Activated CD4-positive, alpha-beta T cell treated with anti-CD3 and anti-CD28 coated beads, Interleukin-2, amount 50 U/mL, for 1 hour (primary cell): Measurements from ENCODE around the gene TDRD9.
"Not testable (repeated sequence)": the region's sequence is repeated elsewhere in the genome, so short reads cannot be mapped to it uniquely, and the experiment has no call there.

Source experiments
- DNase-seq: peaks from one replicate; pipeline ENCODE4 v3.0.0-alpha.2; 2020

TDRD9 gene

GRCh38 chr14:103894034-103894722 is 34.1 kb upstream of the TDRD9 start:
- no peak for DNase-seq

DNA sequence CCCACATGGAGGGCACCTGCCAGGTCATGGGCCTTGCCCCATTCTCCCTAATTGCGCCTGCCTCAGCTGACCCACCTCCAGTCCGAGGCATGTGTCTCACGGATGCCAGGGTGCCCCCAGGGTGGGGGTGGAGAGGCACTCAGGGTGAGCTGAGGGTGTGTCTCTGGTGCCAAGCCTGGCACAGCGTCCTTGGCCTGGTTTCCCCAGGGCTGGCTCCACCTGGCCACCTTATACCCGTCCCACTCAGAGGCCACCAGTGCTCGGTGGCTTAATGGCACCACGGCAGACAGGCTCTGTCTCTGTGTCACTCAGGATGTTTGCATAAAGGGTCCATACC is 33.6 kb upstream of the TDRD9 start:
- no peak for DNase-seq

GRCh38 chr14:103896578-103896977 is 31.7 kb upstream of the TDRD9 start:
- DNase-seq = no peak

DNA sequence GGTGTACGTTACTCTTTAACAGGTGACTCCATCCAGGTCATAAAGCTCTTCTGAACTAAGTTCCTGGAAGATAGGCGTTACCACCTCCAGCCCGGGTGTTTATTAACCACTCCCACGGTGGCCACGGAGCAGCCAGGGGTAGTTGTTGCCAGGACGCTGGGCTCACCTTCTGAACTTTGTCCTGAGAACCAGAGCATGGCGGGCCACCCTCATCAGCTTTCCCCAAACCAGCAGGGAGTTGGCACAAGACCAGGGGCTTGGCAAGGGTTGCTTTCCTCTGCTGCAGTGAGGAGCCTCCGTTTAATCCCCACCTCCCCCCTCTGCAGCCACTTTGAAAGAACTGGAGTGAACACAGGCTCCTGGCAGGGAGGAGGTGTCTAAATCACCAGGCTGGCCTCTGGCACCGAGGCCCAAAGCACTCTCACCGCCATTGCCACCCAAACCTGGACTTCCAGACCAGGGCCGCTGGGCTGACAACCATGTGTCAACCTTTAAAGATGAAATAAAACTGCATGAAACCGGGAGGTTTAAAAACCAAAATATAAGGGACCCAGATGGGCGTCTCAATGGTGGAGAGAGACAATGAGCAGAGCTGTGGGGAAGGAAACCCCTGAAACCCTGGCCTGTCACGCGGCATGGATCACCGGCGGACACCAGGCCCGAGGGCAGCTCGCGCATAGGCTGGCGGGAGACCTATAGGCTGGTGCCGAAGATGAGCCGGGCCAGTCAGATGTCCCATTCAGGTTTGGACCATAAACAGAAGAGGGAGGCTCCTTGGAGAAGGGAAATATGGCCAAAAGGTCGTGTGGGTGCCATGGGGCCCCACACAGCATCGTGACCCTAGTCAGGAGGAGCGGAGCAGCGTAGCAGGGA is 30.9 kb upstream of the TDRD9 start:
- DNase-seq = no peak

DNA sequence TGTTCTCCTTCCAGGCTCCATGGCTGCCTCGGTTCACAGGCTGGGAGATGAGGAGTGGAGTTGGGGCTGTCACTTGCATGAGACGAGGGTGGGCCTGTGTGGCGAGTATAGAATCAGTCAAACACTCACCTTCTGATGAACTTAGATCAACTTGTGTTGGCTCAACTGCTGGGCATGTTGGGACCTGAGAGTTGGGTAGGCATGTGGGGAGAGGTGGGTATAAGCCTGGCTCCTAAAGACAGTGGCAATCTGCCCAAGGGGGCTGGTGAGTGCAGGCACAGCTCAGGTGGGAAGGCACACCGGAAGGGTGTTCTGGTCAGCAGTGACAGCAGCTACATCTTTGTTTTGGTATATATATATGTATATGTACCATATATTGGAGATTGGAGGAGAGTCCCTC is 30.1 kb upstream of the TDRD9 start:
- DNase-seq = no peak

GRCh38 chr14:103898711-103899110 is 29.5 kb upstream of the TDRD9 start:
- DNase-seq = no peak

- DNase-seq = no peak
Measured at GRCh38 chr14:103899316-103899715, 28.9 kb upstream of the TDRD9 start.

DNA sequence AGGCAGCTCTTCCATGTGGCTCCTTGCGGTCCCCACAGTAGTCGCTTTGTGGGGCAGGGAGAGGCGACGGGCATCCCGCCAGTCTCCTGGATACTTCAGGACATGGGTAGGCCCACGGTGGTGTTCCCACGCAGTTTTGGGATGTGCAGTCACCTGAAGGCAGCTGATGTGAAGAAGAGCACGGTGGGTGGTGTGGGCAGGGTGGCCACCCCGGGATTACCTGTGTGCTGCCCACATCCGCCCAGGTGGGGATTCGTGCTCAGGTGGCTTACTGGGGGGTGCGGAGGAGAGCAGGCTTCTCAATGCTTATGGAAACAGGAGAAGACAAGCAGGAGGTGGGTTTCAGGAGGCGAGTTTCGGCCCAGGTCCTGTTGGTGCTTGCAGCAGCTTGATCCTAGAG is 28.4 kb upstream of the TDRD9 start:
- no peak for DNase-seq

- no peak for DNase-seq
Measured at GRCh38 chr14:103904493-103905107, 23.7 kb upstream of the TDRD9 start.

GRCh38 chr14:103905842-103906456 is 22.3 kb upstream of the TDRD9 start:
- DNase-seq = peak; percentile 35

DNA sequence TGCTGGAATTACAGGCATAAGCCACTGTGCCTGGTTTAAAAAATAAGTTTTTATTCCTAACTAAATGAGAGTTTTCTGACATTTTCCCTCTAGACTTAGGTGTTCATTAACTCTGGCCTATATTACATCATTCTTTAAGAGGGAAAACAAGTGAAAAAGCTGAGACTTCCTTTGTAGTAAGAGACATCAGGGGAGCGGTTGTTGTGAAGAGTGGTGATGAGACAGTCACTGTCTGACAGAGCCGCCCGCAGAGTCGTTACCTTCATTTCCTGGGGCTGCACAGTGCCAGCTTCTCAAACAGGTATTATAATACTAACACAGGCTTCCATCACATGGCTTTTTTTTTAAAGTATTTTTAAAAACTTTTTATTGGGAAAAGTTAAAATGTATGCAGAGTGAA is 19.7 kb upstream of the TDRD9 start:
- DNase-seq = peak; percentile 37

- DNase-seq = no peak
Measured at GRCh38 chr14:103909531-103910261, 18.6 kb upstream of the TDRD9 start.

GRCh38 chr14:103910262-103910935 is 17.9 kb upstream of the TDRD9 start:
- peak; percentile 67 for DNase-seq

- DNase-seq = no peak
Measured at GRCh38 chr14:103910984-103911383, 17.3 kb upstream of the TDRD9 start.

- no peak for DNase-seq
Measured at GRCh38 chr14:103915616-103916015, 12.6 kb upstream of the TDRD9 start.

DNA sequence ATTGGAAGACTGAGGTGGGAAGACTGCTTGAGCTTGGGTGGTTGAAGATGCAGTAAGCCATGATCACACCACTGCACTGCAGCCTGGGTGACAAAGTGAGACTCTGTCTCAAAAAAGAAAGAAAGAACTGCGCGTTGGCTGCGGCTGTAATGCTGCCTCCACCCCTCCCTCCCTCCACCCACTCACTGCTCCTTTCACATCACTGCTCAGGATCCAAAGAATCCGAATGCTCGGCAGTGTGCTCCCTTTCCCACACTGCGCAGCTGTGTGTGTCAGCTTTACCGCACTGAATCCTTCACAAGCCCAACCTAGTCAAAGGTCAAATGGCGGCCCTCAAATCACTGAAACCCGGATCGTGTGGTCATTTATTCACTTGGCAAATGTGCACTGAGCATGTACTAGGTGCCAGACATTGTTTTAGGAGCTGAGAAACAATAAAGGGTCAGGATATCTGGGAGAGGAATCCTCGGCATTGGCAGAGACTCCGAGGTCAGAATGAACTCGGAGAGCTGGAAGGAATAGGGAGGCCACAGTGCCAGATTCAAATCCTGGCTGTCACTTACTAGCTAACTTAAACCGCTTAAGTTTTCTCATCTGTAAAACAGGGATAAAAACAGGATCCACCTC is 11.5 kb upstream of the TDRD9 start:
- DNase-seq = no peak

- DNase-seq = peak; percentile 93
Measured at GRCh38 chr14:103920981-103921854, 7.0 kb upstream of the TDRD9 start.

GRCh38 chr14:103921855-103922200 is 6.4 kb upstream of the TDRD9 start:
- DNase-seq = not testable (repeated sequence)

DNA sequence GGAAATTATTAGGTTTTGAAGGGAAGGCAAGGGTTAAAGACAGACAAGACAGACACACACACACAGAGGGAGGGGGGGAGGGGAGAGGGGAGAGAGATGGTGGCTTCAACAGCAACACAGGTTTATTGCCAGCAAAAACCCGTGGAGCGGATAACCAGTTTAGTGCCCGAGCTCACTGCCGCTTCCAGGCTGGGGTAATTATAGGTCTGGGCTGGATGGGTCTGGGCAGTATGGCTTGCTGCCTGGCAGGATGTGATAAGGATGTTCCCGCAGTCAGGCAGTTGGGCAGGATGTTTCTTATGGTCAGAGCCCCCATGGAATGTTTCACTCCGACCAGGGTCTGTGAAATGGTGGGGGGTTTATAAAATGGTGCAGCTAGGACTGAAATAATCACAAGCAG is 4.4 kb upstream of the TDRD9 start:
- no peak for DNase-seq

DNA sequence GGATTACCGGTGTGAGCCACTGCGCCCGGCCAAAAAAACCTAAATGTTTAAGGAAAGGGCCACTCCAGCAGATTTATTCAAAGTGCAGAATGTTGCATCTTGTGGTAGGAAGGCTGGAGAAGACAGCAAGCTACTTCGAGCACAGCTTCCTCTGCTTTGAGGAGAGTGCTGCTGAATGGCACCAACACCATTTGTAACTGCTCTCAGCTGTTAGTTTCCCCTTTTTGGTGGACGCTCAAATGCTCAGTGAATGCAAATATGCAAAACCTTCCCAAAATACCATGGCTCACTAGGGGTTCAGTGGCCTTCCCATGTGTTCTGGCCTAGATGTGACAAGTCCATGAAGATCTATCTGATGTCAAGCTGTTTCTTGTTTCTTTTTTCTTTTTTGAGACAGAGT is 2.9 kb upstream of the TDRD9 start:
- no peak for DNase-seq

DNA sequence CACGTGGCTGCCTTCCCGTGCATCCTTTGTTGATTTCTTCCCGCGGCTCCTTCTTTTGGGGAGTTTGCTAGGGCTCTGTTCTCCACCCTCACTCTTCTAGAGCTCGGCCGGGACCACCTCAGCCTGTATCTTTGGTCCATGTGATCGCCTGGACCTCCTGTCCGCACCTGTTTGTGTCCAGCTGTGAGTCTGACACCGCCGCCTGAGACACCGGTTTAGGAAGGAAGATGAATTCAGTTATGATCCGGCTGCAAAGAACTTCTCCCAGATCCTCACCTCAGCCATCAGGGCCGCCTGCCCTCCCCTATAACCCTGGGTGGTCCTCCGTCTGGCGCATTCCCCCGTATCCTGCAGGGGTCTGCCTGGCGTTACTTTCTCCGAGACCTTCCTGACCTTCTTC is 690 bp upstream of the TDRD9 start:
- no peak for DNase-seq
